Mesodermal cell (in vitro differentiated cells): ENCODE results near the gene HOMER2.

Experiments used
- H3K27ac ChIP-seq: 2 replicates; pipeline ENCODE4 v1.7.0; 2013; ENCODE audit warnings: mild to moderate bottlenecking, low read depth, low read length, moderate library complexity; ENCODE audit not compliant: severe bottlenecking
- H3K36me3 ChIP-seq: 2 replicates; pipeline ENCODE4 v1.7.1; 2013; ENCODE audit warnings: mild to moderate bottlenecking, low read length, moderate library complexity; ENCODE audit not compliant: control insufficient read depth, insufficient read depth
- H3K4me1 ChIP-seq: one replicate; pipeline ENCODE4 v1.7.1; 2013; ENCODE audit warnings: mild to moderate bottlenecking, low read length; ENCODE audit not compliant: insufficient read depth, control insufficient read depth, poor library complexity, severe bottlenecking
- H3K4me3 ChIP-seq: 2 replicates; pipeline ENCODE4 v1.7.0; 2013; ENCODE audit warnings: low read length, control low read depth, mild to moderate bottlenecking; ENCODE audit not compliant: insufficient read depth, poor library complexity, severe bottlenecking; ENCODE audit errors: extremely low read depth
- H3K9me3 ChIP-seq: 2 replicates; pipeline ENCODE4 v1.7.1; 2013; ENCODE audit warnings: mild to moderate bottlenecking, low read length, moderate library complexity; ENCODE audit not compliant: control insufficient read depth
- WGBS, 2 experiments: methylation state at CpG; one replicate each; pipeline ENCODE4 v1.1.5; 2013; ENCODE audit warnings: missing lambda C conversion rate in 2 of 2; ENCODE audit not compliant: insufficient coverage in 2 of 2; 5-methylcytosine and 5-hydroxymethylcytosine counted together

Gene HOMER2

DNA sequence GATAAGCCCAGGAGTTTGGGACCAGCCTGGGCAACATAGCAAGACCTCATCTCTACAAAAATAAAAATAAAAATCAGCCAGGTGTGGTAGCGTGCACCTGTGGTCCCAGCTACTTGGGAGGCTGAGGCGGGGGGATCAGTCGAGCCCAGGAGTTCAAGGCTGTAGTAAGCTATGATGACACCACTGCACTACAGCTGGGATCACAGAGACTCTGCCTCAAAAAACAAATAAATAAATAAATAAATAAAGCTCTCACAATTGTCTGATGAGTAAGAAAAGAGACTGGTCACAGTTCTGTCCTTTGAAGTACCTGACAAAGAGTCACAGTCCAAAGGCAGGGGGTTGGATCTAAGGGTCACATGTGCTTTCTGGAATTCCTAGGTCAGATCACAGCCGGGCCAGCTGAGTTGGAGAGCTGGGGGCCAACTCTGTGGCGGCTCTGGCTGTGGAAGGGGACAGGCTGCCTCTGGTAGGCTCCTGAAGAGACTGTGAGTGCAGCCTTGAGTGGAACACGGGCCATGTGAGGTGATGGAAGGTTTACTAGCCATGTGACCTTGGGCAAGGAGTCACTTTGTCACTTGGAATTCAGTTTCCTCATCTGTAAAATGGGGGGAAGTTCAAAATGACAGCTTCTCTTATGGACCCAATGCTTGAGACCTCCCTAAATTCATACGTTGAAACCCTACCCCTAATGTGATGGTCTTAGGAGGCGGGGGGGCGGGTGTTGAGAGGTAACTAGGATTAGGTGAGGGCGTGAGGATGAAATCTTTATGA lies 95.9 kb downstream of the HOMER2 start:
- Histone ChIP-seq H3K4me1 (no peaks in the 10 kb centered on the region), H3K9me3 (no peaks in the 10 kb centered on the region), H3K36me3 (no peaks in the 10 kb centered on the region), H3K4me3 (no peak overlapping the region), H3K27ac (no peak overlapping the region)
- WGBS, 2 experiments, result 79 to 82% methylated on average over 3 to 4 of the region's 10 CpGs

DNA sequence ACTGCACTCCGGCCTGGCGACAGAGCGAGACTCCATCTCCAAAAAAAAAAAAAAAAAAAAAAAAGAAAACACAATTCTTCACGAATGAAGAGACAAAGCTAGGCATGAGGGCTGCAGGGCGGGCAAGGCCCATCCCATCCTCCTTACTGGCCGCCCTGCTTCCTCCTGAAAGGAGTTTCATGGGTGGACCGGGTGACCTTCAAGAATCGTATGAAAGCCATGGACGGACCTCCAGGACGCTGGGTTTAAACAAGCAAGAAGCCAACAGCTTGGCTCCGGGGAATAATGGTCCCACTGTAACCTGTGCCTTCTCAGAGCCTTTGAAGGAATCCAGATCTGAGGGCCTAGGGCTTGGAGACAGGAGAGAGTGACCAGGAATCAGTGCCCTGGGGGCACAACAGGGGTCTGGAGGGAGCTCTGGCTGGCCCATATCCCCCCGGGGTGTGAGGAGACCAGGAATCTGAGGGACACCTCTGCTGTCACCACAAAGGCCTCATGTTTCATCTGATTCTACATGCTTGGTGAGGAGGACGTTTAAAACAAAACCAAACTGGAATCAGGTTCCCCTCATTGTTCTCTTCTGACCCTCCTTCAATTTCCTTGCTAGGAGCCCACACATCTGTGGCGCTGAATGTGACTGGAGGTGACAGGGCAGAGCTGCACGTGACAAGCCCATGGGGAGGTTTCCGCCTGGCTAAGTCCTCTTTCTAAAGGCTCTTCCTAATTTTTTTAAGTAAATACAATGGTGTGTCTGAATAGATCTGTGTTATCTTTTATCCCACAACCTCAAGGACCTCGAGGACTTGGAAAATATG lies 97.0 kb downstream of the HOMER2 start:
- WGBS, 2 experiments, result 85 to 93% methylated on average over 9 to 13 of the region's 17 CpGs

DNA sequence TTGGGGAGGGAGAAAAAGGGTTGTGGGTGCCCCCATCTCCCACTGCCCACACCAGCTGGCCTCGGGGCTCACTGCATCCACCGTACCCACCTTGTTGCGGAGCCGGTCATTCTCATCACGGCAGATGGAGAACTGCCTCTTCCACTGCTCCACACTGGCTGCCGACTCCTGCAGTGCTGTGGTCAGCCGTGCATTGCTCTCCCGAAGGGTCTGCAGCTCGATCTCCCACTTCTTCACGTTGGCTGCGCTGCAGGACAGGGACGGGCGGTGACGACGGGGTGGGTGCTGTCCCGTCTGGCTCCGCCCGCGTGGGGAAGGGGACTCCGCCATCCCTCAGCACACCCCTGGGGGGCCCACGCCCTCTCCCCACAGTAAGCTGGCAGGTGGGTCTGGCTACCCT lies 98.0 kb downstream of the HOMER2 start:
- 94 to 95% methylated on average over 18 to 20 of the region's 21 CpGs for WGBS, 2 experiments
- H3K9me3 ChIP-seq, result no peaks in the 10 kb centered on the region

More for the DNA sequence above, 97.0 kb downstream of the HOMER2 start:
- no peaks in the 10 kb centered on the region for H3K4me1 ChIP-seq
- H3K4me3 ChIP-seq, result no peak overlapping the region
- no peaks in the 10 kb centered on the region for H3K9me3 ChIP-seq
- H3K27ac ChIP-seq, result no peak overlapping the region
- no peaks in the 10 kb centered on the region for H3K36me3 ChIP-seq

DNA sequence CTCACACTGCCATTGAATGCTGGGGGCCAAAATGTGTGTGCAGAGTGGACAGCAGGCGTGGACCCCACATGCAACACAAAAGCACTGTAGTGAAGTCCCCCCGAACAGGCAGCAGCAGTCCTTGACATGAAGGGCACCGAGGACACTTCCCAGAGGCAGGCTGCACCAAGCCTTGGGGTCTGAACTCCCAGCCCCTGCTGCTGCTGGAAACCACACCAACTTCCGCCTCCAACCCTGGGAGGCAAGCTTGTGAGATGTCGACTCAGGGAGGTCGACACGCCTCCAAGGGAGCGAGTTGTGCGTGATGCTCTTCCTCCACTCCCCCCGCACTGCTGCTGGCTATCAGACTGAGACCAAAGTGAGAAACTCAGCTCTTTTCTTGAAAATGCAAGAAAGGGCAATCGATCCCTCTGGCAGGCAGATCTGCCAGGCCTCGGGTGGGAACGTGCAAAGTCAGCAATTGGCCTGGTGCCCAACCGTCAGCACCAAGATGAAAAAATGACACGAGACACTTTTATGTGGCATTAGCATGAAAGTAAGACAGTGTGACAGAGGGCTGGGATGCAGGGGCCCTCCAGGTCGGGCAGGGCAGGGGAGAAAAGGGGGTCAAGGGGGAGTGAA lies 99.5 kb downstream of the HOMER2 start:
- H3K9me3 ChIP-seq, result no peaks in the 10 kb centered on the region
- WGBS, 2 experiments, result 89% methylated on average over 14 to 15 of the region's 16 CpGs
- no peak overlapping the region for H3K4me3 ChIP-seq
- no peaks in the 10 kb centered on the region for H3K36me3 ChIP-seq
- H3K4me1 ChIP-seq, result peaks cover 4% of the 10 kb centered on the region
- no peak overlapping the region for H3K27ac ChIP-seq

More for the DNA sequence above, 98.0 kb downstream of the HOMER2 start:
- Histone ChIP-seq H3K4me3 (no peak overlapping the region), H3K36me3 (no peaks in the 10 kb centered on the region), H3K4me1 (no peaks in the 10 kb centered on the region), H3K27ac (no peak overlapping the region)

DNA sequence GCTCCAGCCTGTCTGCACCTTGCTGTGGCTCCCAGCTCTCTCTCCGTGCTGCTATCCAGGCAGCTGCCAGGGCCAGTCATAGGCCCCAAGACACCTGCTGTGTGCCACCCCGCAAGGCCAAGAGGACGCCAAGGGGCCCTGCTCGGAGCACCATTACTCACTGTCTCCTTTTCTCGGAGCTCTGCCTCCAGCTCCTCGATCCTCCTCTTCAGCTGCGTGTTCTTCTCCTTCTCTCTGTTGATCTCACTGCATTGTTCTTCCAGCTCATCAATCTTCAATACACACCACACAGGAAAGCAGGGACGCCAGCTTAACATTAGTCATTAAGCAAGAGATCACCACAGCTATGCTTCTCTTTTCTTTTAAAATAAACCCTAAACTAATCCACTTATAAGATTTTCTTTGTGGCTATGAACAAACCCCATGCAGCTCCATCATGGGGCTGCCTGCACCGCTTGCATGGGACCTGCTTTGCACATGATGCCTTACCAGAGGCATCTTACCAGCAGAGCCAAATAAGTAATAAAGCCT lies 100.5 kb downstream of the HOMER2 start:
- H3K27ac ChIP-seq, result no peak overlapping the region
- 83 to 84% methylated on average over 8 to 9 of the region's 9 CpGs for WGBS, 2 experiments

DNA sequence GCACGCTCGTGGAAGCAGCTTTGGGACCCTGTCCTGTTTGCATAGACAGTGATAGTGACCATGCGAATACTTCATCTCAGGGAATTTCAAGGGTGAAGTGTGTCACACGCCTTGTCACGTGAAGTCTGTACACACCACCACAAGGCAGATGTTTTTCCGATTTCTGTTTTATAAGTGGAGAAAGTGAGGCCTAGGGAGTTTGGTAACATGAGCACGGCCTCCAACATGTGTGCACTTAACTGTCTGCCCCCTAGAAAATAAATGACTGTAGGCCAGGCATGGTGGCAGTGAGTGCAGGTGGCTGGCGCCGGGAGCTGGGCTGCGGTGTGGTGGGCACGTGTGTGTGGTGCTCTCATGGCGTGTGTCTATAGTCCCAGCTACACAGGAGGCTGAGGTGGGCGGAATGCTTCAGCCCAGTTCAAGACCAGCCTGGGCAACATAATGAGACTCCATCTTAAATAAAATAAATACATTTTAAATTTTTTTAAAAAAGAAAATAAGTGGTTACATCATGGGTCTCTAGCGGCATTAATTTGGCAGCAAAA lies 101.1 kb downstream of the HOMER2 start:
- no peaks in the 10 kb centered on the region for H3K9me3 ChIP-seq
- H3K27ac ChIP-seq, result no peak overlapping the region

More for the DNA sequence above, 100.5 kb downstream of the HOMER2 start:
- H3K4me1 ChIP-seq, result peaks cover 4% of the 10 kb centered on the region
- no peaks in the 10 kb centered on the region for H3K36me3 ChIP-seq
- no peak overlapping the region for H3K4me3 ChIP-seq
- no peaks in the 10 kb centered on the region for H3K9me3 ChIP-seq

DNA sequence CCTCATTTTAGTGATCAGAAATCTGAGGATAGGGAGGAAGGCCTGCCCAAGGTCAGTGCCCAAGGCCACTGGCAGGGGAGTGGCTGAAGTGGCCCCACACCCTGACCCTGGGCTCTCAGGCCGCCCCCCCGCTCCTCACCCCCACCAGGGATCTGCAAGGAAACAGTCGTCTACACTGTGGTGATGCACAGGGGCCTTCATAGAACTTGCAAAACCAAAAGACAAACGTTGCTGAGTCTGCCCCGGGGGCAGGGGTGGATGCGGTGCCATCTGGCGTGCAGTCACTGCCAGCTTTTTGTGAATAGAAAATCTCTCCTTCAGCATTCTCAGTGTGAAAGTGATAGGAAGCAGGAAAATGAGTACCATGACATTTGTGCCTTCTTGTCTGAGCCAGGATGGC lies 101.8 kb downstream of the HOMER2 start:
- no peaks in the 10 kb centered on the region for H3K9me3 ChIP-seq
- H3K4me3 ChIP-seq, result no peak overlapping the region
- WGBS, 2 experiments, result 82 to 98% methylated on average over 6 to 7 of the region's 7 CpGs
- H3K4me1 ChIP-seq, result peaks cover 4% of the 10 kb centered on the region
- H3K36me3 ChIP-seq, result no peaks in the 10 kb centered on the region
- no peak overlapping the region for H3K27ac ChIP-seq

More for the DNA sequence above, 101.1 kb downstream of the HOMER2 start:
- H3K36me3 ChIP-seq, result no peaks in the 10 kb centered on the region
- H3K4me3 ChIP-seq, result no peak overlapping the region
- WGBS, 2 experiments, result 92 to 96% methylated on average over 8 to 12 of the region's 14 CpGs
- H3K4me1 ChIP-seq, result peaks cover 4% of the 10 kb centered on the region

DNA sequence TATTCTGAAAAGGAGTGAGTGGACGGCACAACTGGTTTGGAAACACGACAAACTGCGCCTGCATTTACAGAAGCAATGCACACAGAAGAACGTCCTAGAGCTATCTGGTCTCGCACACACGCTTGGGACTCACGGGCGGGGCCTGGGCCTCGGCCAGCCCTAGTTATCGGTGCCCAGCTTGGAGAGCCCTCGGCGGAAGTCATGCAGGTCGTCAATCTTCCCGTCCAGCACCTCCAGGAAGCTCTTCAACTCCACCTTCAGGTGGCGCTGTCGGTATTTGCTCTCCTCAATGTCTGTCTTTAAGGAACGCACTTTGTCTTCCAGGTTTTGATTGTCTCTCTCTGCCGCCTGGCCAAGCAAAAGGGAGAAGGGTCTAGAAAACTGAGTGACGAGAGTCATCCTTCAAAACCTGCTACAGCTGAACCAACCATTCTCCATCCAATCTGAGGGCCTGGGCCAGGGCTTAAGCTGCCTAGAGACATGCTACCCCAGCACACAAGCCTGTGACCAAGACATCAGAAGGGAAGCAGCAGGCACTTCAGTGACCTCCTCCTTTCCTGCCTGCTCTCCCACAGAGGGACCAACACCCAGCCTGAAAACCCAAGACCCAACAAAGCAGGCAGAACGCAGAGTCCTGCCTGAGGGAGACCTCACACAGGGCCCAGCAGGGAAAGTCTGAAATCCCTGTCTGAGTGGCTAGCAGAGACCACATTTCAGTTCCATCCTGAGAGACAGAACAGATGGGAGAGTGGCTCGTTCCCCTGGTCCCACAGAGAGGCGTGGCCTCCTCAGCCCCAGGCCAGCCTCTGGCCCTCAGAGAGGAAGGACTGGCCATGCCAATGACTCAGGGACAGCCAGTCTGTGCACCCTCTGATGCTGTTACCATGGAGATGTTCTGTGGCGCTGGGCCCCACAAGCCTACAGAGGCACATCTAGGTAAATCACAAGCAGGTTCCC lies 102.7 kb downstream of the HOMER2 start:
- Histone ChIP-seq H3K9me3 (no peaks in the 10 kb centered on the region), H3K27ac (peak overlapping the region; percentile 71), H3K4me1 (peaks cover 4% of the 10 kb centered on the region), H3K4me3 (no peak overlapping the region), H3K36me3 (no peaks in the 10 kb centered on the region)
- WGBS, 2 experiments, result 31 to 35% methylated on average over 20 to 22 of the region's 23 CpGs

DNA sequence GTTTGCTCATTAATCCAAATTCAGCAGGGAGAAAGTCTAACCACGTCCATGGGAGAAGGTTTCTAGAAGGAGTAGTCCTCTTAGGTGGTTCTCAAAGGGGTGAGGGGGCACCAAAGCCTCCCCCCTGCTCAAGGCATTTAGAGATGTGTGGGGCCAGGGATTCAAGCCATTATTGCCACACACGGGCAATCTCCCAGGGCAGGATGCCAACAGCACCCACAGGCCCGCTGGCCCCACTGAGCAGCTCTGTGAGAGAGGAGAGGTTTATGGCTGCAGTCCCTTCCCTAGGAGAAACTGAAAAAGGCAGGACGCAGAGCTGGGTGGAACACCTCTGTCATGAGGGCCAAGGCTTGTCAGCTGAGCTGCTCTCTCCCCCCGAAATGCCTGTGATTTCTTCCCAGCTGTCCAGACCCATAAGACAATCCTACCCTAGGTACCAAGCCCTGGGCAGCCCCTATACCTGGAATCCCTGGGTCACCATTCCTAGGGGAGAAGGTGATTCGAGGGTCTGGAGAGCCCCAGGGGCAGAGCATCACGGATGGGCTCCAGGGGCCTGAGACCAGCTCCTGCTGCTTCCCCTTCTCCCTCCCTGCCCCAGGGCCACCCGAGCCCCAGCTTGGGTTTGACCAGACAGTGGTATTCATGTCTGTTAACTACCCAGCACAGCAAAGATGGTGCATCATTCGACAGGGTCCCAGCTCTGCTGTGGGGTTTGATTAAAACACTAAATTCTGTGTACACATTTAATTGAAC lies 104.1 kb downstream of the HOMER2 start:
- Histone ChIP-seq H3K9me3 (no peaks in the 10 kb centered on the region), H3K36me3 (no peaks in the 10 kb centered on the region), H3K4me1 (peaks cover 4% of the 10 kb centered on the region), H3K4me3 (no peak overlapping the region), H3K27ac (no peak overlapping the region)
- WGBS, 2 experiments, result 90 to 91% methylated on average over 5 to 6 of the region's 9 CpGs
